Stimulated activated CD8-positive, alpha-beta memory T cell treated with anti-CD3 and anti-CD28 coated beads, Interleukin-15, amount 100 ng/mL, for 24 hours (primary cell): ENCODE measurements around the gene MGAT5B.

Experiments used
- DNase-seq: peaks from one replicate; pipeline ENCODE4 v3.0.0-alpha.2; 2020; ENCODE audit warnings: low read depth

Gene MGAT5B

GRCh38 chr17:76981545-76982295 lies 113.5 kb downstream of the MGAT5B start:
- no peak for DNase-seq

- DNase-seq, result no peak
Measured at GRCh38 chr17:76982408-76983074, 114.3 kb downstream of the MGAT5B start.

- no peak for DNase-seq
Measured at GRCh38 chr17:76983075-76983775, 115.0 kb downstream of the MGAT5B start.

GRCh38 chr17:76986365-76986764 lies 118.2 kb downstream of the MGAT5B start:
- DNase-seq, result no peak

GRCh38 chr17:76987486-76988093 lies 119.4 kb downstream of the MGAT5B start:
- no peak for DNase-seq

- DNase-seq, result no peak
Measured at GRCh38 chr17:76988796-76989195, 120.6 kb downstream of the MGAT5B start.

GRCh38 chr17:76989519-76989918 lies 121.3 kb downstream of the MGAT5B start:
- no peak for DNase-seq

- no peak for DNase-seq
Measured at GRCh38 chr17:76992891-76993290, 124.7 kb downstream of the MGAT5B start.

- no peak for DNase-seq
Measured at GRCh38 chr17:76993651-76994050, 125.4 kb downstream of the MGAT5B start.

- DNase-seq, result no peak
Measured at GRCh38 chr17:76994237-76994637, 126.0 kb downstream of the MGAT5B start.

GRCh38 chr17:76995387-76996105 lies 127.3 kb downstream of the MGAT5B start:
- DNase-seq, result no peak

GRCh38 chr17:76996741-76997694 lies 128.8 kb downstream of the MGAT5B start:
- no peak for DNase-seq

- DNase-seq, result no peak
Measured at GRCh38 chr17:76997981-76998531, 129.9 kb downstream of the MGAT5B start.

- DNase-seq, result no peak
Measured at GRCh38 chr17:76998839-76999238, 130.6 kb downstream of the MGAT5B start.
